Measurements from ENCODE around the gene WNT5A. TPM values are rescaled to one million over a fixed set of nuclear protein-coding genes. Genes with fewer than 3 reads are reported as not detected.

The WNT5A gene
- total and polyA plus RNA-seq, 2 donors (not counting 1 experiment from before 2014, with no cell fraction given) = 117 to 224 TPM

DNA sequence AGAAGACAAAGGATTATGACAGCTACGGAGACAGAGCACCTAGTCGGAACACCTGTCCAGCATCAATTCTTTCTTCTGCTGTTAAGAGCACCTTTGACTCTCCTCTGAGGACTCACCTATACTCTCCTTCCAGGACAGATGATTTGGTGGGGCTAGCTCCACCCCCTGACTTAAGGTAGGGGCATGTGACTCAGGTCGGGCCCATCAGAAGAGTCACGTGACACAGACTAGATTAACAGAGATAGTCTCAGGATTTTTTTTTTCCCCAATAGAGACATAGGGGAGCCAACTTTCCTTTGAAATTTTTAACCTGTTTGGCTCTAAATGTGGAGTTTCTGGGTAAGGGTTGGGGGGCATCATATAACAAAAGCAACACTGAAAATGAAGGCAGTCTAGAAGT, 11.4 kb upstream of the WNT5A start:
- Histone ChIP-seq H3K4me1 (ENCODE audit: control insufficient read depth, extremely low read depth, insufficient read depth, low read length) (no peaks in the 10 kb centered on the region), H3K9me3 (ENCODE audit: control insufficient read depth, insufficient read depth, low read depth, low read length) (no peaks in the 10 kb centered on the region), H3K79me2 (ENCODE audit: control insufficient read depth, insufficient read depth, low read length) (no peaks in the 10 kb centered on the region), H3K27me3 (ENCODE audit: control insufficient read depth, insufficient read depth, low read length) (no peaks in the 10 kb centered on the region), H3K9ac (ENCODE audit: insufficient read depth, low read length) (no peak overlapping the region), H3K27ac (ENCODE audit: insufficient read depth, low read length) (no peak overlapping the region), H2AFZ (ENCODE audit: low read length) (no peak overlapping the region), H3K4me2 (ENCODE audit: extremely low read depth, insufficient read depth, low read length) (no peak overlapping the region), H4K20me1 (ENCODE audit: control insufficient read depth, extremely low read depth, insufficient read depth, low read length) (no peaks in the 10 kb centered on the region), H3K4me3 (replicated peaks in 1 of 4; ENCODE audit: control extremely low read depth in 1 of 4, insufficient read depth in 1 of 4, low read depth in 3 of 4, low read length in 4 of 4) (no peak overlapping the region), H3K36me3 (ENCODE audit: control insufficient read depth, insufficient read depth, low read length) (no peaks in the 10 kb centered on the region)
- no peak for TF ChIP-seq EZH2 (IDR thresholded peaks at IDR 0.05; ENCODE audit: low read length, missing control alignments)
- TF ChIP-seq, protein P1, sequence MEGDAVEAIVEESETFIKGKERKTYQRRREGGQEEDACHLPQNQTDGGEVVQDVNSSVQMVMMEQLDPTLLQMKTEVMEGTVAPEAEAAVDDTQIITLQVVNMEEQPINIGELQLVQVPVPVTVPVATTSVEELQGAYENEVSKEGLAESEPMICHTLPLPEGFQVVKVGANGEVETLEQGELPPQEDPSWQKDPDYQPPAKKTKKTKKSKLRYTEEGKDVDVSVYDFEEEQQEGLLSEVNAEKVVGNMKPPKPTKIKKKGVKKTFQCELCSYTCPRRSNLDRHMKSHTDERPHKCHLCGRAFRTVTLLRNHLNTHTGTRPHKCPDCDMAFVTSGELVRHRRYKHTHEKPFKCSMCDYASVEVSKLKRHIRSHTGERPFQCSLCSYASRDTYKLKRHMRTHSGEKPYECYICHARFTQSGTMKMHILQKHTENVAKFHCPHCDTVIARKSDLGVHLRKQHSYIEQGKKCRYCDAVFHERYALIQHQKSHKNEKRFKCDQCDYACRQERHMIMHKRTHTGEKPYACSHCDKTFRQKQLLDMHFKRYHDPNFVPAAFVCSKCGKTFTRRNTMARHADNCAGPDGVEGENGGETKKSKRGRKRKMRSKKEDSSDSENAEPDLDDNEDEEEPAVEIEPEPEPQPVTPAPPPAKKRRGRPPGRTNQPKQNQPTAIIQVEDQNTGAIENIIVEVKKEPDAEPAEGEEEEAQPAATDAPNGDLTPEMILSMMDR (conservative IDR thresholded peaks at IDR 0.05 in 1 of 2, IDR thresholded peaks at IDR 0.05 in 1 of 2; ENCODE audit: low read depth in 1 of 2, low read length in 2 of 2) = no peak
- DNase-seq (ENCODE audit: low read depth in 2 of 2) = no peak

DNA sequence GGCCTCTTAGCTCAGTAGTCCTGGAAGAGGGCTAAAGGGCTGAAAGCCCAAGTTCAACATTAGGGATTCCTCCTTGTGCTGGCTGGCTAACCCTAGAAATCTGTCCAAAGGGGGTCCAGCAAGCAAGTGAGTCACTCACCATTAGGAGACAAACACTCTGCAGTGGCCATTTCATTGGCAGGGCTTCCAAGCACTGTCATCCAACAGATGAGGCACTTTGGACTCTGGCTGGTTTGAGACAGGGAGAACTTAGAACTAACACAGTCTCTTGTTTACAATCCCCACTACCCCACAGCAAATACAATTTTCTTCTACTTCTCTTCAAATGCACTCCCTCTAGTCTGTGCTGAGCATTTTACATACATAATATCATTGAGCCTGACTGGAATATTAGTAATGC, 10.1 kb upstream of the WNT5A start:
- H3K9ac ChIP-seq (ENCODE audit: insufficient read depth, low read length) = no peak overlapping the region
- no peak overlapping the region for H3K27ac ChIP-seq (ENCODE audit: insufficient read depth, low read length)
- no peaks in the 10 kb centered on the region for H3K4me1 ChIP-seq (ENCODE audit: control insufficient read depth, extremely low read depth, insufficient read depth, low read length)
- no peak overlapping the region for H3K4me2 ChIP-seq (ENCODE audit: extremely low read depth, insufficient read depth, low read length)
- no peaks in the 10 kb centered on the region for H4K20me1 ChIP-seq (ENCODE audit: control insufficient read depth, extremely low read depth, insufficient read depth, low read length)
- H3K79me2 ChIP-seq (ENCODE audit: control insufficient read depth, insufficient read depth, low read length) = no peaks in the 10 kb centered on the region
- no peak overlapping the region for H2AFZ ChIP-seq (ENCODE audit: low read length)
- no peaks in the 10 kb centered on the region for H3K36me3 ChIP-seq (ENCODE audit: control insufficient read depth, insufficient read depth, low read length)
- H3K27me3 ChIP-seq (ENCODE audit: control insufficient read depth, insufficient read depth, low read length) = no peaks in the 10 kb centered on the region
- no peak overlapping the region for H3K4me3 ChIP-seq (replicated peaks in 1 of 4; ENCODE audit: control extremely low read depth in 1 of 4, insufficient read depth in 1 of 4, low read depth in 3 of 4, low read length in 4 of 4)
- no peak for DNase-seq (ENCODE audit: low read depth in 2 of 2)
- no peaks in the 10 kb centered on the region for H3K9me3 ChIP-seq (ENCODE audit: control insufficient read depth, insufficient read depth, low read depth, low read length)
- TF ChIP-seq EZH2 (IDR thresholded peaks at IDR 0.05; ENCODE audit: low read length, missing control alignments) = no peak
- TF ChIP-seq, protein P1 (conservative IDR thresholded peaks at IDR 0.05 in 1 of 2, IDR thresholded peaks at IDR 0.05 in 1 of 2; ENCODE audit: low read depth in 1 of 2, low read length in 2 of 2) = no peak

DNA sequence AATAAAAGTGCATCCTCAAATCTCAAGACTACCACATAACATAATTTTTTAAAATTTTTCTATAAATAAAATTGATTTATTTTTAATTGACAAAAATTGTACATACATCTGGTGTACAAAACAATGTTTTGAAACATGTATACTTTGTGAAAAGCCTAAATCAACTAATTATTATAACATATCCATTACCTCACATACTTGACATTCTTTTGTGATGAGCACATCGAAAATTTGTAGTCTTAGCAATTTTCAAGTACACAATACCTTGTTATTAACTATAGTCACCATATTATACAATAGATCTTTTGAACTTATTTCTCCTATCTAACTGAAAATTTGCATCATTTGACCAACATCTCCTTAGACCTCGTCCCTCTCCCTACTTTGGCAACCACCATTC, 7.9 kb upstream of the WNT5A start:
- no peak for DNase-seq (ENCODE audit: low read depth in 2 of 2)
- Histone ChIP-seq H3K4me1 (ENCODE audit: control insufficient read depth, extremely low read depth, insufficient read depth, low read length) (peaks cover 8% of the 10 kb centered on the region), H3K4me2 (ENCODE audit: extremely low read depth, insufficient read depth, low read length) (no peak overlapping the region), H3K27me3 (ENCODE audit: control insufficient read depth, insufficient read depth, low read length) (no peaks in the 10 kb centered on the region), H2AFZ (ENCODE audit: low read length) (no peak overlapping the region), H3K9me3 (ENCODE audit: control insufficient read depth, insufficient read depth, low read depth, low read length) (no peaks in the 10 kb centered on the region), H3K36me3 (ENCODE audit: control insufficient read depth, insufficient read depth, low read length) (no peaks in the 10 kb centered on the region), H3K27ac (ENCODE audit: insufficient read depth, low read length) (no peak overlapping the region), H3K4me3 (replicated peaks in 1 of 4; ENCODE audit: control extremely low read depth in 1 of 4, insufficient read depth in 1 of 4, low read depth in 3 of 4, low read length in 4 of 4) (no peak overlapping the region), H4K20me1 (ENCODE audit: control insufficient read depth, extremely low read depth, insufficient read depth, low read length) (no peaks in the 10 kb centered on the region), H3K79me2 (ENCODE audit: control insufficient read depth, insufficient read depth, low read length) (no peaks in the 10 kb centered on the region), H3K9ac (ENCODE audit: insufficient read depth, low read length) (no peak overlapping the region)
- no peak for TF ChIP-seq EZH2 (IDR thresholded peaks at IDR 0.05; ENCODE audit: low read length, missing control alignments)
- TF ChIP-seq, protein P1 (conservative IDR thresholded peaks at IDR 0.05 in 1 of 2, IDR thresholded peaks at IDR 0.05 in 1 of 2; ENCODE audit: low read depth in 1 of 2, low read length in 2 of 2) = no peak
